ENCODE results near the gene CWC22. TPM values are rescaled to one million over a fixed set of nuclear protein-coding genes. Genes with fewer than 3 reads are reported as not detected.

Gene CWC22
- total and polyA plus RNA-seq, 2 donors (not counting 1 experiment from before 2014, with no cell fraction given): 6.3 to 28.7 TPM

GRCh38 chr2:180050246-180050645 is 43.1 kb upstream of the CWC22 start:
- H3K4me1 ChIP-seq (ENCODE audit: control insufficient read depth in 2 of 2, insufficient read depth in 2 of 2, low read length in 2 of 2): no peaks in the 10 kb centered on the region
- Mint-ChIP-seq H3K27ac (no peak overlapping the region), H3K4me1 (no peaks in the 10 kb centered on the region), H3K4me3 (no peak overlapping the region), H3K9me3 (ENCODE audit: insufficient read depth) (no peaks in the 10 kb centered on the region), H3K27me3 (peaks cover 16% of the 10 kb centered on the region)
- ATAC-seq (ENCODE audit: low read depth) (no peak), DNase-seq (no peak)
- no peak overlapping the region for H3K9ac ChIP-seq (ENCODE audit: low read length)
- no peak overlapping the region for H3K4me2 ChIP-seq (replicated peaks; ENCODE audit: low read depth, low read length, poor library complexity, severe bottlenecking)
- intact Hi-C loops (cut with micrococcal nuclease): no loop called here
- H3K9me3 ChIP-seq (ENCODE audit: control extremely low read depth in 1 of 3, control insufficient read depth in 2 of 3, insufficient read depth in 1 of 3, low read length in 2 of 3): no peaks in the 10 kb centered on the region
- TF ChIP-seq EZH2 (IDR thresholded peaks at IDR 0.05; ENCODE audit: borderline replicate concordance, insufficient read depth, low read depth, low read length, poor library complexity, severe bottlenecking) (no peak), CTCF (IDR thresholded peaks at IDR 0.05) (no peak)
- no peaks in the 10 kb centered on the region for H3K36me3 ChIP-seq (replicated peaks in 1 of 2; ENCODE audit: control extremely low read depth in 1 of 2, control insufficient read depth in 1 of 2, extremely low read depth in 1 of 2, insufficient read depth in 2 of 2, low read length in 1 of 2)
- H2AFZ ChIP-seq (ENCODE audit: insufficient read depth, low read depth, low read length, poor library complexity, severe bottlenecking): no peak overlapping the region
- WGBS (ENCODE audit: insufficient coverage): 61% methylated on average over 2 of the region's 3 CpGs
- peaks cover 0 to 10% (median 1%) of the 10 kb centered on the region in 4 experiments for H3K27me3 ChIP-seq (replicated peaks in 1 of 4; ENCODE audit: control extremely low read depth in 1 of 4, control insufficient read depth in 3 of 4, insufficient read depth in 4 of 4, low read length in 3 of 4)
- no peaks in the 10 kb centered on the region for H4K20me1 ChIP-seq (ENCODE audit: control insufficient read depth, insufficient read depth, low read length, poor library complexity, severe bottlenecking)
- ChIA-PET POLR2A (no interaction called here), CTCF (no interaction called here)
- H3K27ac ChIP-seq (ENCODE audit: low read length in 2 of 2): no peak overlapping the region
- H3K4me3 ChIP-seq (ENCODE audit: control extremely low read depth in 1 of 5, extremely low read depth in 1 of 5, insufficient read depth in 1 of 5, low read depth in 2 of 5, low read length in 4 of 5): no peak overlapping the region
- no peaks in the 10 kb centered on the region for H3K79me2 ChIP-seq (ENCODE audit: control insufficient read depth, insufficient read depth, low read length)

GRCh38 chr2:180048251-180048650 is 41.2 kb upstream of the CWC22 start:
- CTCF ChIA-PET: no interaction called here

More at GRCh38 chr2:180048251-180048650, 41.2 kb upstream of the CWC22 start:
- DNase-seq (no peak), ATAC-seq (ENCODE audit: low read depth) (no peak)
- Mint-ChIP-seq H3K27ac (no peak overlapping the region), H3K27me3 (peaks cover 19% of the 10 kb centered on the region), H3K4me3 (no peak overlapping the region), H3K9me3 (ENCODE audit: insufficient read depth) (no peaks in the 10 kb centered on the region), H3K4me1 (no peaks in the 10 kb centered on the region)
- Histone ChIP-seq H3K27ac (ENCODE audit: low read length in 2 of 2) (no peak overlapping the region), H3K9ac (ENCODE audit: low read length) (no peak overlapping the region), H3K4me2 (replicated peaks; ENCODE audit: low read depth, low read length, poor library complexity, severe bottlenecking) (no peak overlapping the region), H2AFZ (ENCODE audit: insufficient read depth, low read depth, low read length, poor library complexity, severe bottlenecking) (no peak overlapping the region), H4K20me1 (ENCODE audit: control insufficient read depth, insufficient read depth, low read length, poor library complexity, severe bottlenecking) (no peaks in the 10 kb centered on the region), H3K36me3 (replicated peaks in 1 of 2; ENCODE audit: control extremely low read depth in 1 of 2, control insufficient read depth in 1 of 2, extremely low read depth in 1 of 2, insufficient read depth in 2 of 2, low read length in 1 of 2) (no peaks in the 10 kb centered on the region), H3K79me2 (ENCODE audit: control insufficient read depth, insufficient read depth, low read length) (no peaks in the 10 kb centered on the region), H3K4me3 (ENCODE audit: control extremely low read depth in 1 of 5, extremely low read depth in 1 of 5, insufficient read depth in 1 of 5, low read depth in 2 of 5, low read length in 4 of 5) (no peak overlapping the region), H3K27me3 (replicated peaks in 1 of 4; ENCODE audit: control extremely low read depth in 1 of 4, control insufficient read depth in 3 of 4, insufficient read depth in 4 of 4, low read length in 3 of 4) (peaks cover 0 to 14% (median 1%) of the 10 kb centered on the region in 4 experiments), H3K9me3 (ENCODE audit: control extremely low read depth in 1 of 3, control insufficient read depth in 2 of 3, insufficient read depth in 1 of 3, low read length in 2 of 3) (peaks cover 0 to 1% (median 0%) of the 10 kb centered on the region in 3 donors), H3K4me1 (ENCODE audit: control insufficient read depth in 2 of 2, insufficient read depth in 2 of 2, low read length in 2 of 2) (no peaks in the 10 kb centered on the region)
- TF ChIP-seq EZH2 (IDR thresholded peaks at IDR 0.05; ENCODE audit: borderline replicate concordance, insufficient read depth, low read depth, low read length, poor library complexity, severe bottlenecking) (no peak), CTCF (IDR thresholded peaks at IDR 0.05) (no peak)
- intact Hi-C loops (cut with micrococcal nuclease): no loop called here
- no CpG with 5 or more reads among the region's 1 CpG for WGBS (ENCODE audit: insufficient coverage)
- POLR2A ChIA-PET: no interaction called here
